Lower lobe of right lung (tissue), 2 donors: ENCODE results near the gene POC1A. TPM values are rescaled to one million over a fixed set of nuclear protein-coding genes. Genes with fewer than 3 reads are reported as not detected.

Experiments
- ATAC-seq, 2 donors: fragments of 200-7000 bp; cut with Tn5 transposase; one replicate each; pipeline ENCODE4 v1.9.1; 2020 to 2022; ENCODE audit warnings: mild to moderate bottlenecking in 2 of 2, moderate library complexity in 2 of 2
- DNase-seq: peaks from one replicate; pipeline ENCODE4 v3.0.0-alpha.2; 2020
- H3K27ac ChIP-seq: fragments of 200-600 bp; one replicate; pipeline ENCODE4 v1.8.0; 2022
- H3K27me3 ChIP-seq: fragments of 200-600 bp; one replicate; pipeline ENCODE4 v1.8.0; 2022; ENCODE audit warnings: low read depth
- H3K36me3 ChIP-seq: fragments of 200-600 bp; one replicate; pipeline ENCODE4 v1.8.0; 2022; ENCODE audit warnings: mild to moderate bottlenecking
- H3K4me1 ChIP-seq: fragments of 200-600 bp; one replicate; pipeline ENCODE4 v1.8.0; 2022
- H3K4me3 ChIP-seq: fragments of 200-600 bp; one replicate; pipeline ENCODE4 v1.8.0; 2022; ENCODE audit warnings: mild to moderate bottlenecking
- H3K9me3 ChIP-seq: fragments of 200-600 bp; one replicate; pipeline ENCODE4 v1.8.0; 2022
- intact Hi-C: fragments of 100-400 bp; cut with DNase I; formaldehyde crosslinking; loops from one replicate; pipeline ENCODE4 v1.11.0; 2022
- total RNA-seq: library from RNA; stranded (reverse); fragmentation: NEBNext Ultra II Directional; extraction: Animal tissue kit (Norgen Biotek cat#: 25700); gene quantifications from one replicate; pipeline ENCODE4 v1.2.1, GENCODE V29; 2021
- TF ChIP-seq, protein P1 (sequence below): fragments of 200-600 bp; IDR thresholded peaks from one replicate; pipeline ENCODE4 v1.8.0; 2022; ENCODE audit warnings: antibody characterized with exemption, mild to moderate bottlenecking
- donor health status: DM: no; HTN: yes; CAD: no; lungs with severe emphysema.

POC1A gene
- total RNA-seq, 1 donor from 2014 or later: 2.7 TPM

DNA sequence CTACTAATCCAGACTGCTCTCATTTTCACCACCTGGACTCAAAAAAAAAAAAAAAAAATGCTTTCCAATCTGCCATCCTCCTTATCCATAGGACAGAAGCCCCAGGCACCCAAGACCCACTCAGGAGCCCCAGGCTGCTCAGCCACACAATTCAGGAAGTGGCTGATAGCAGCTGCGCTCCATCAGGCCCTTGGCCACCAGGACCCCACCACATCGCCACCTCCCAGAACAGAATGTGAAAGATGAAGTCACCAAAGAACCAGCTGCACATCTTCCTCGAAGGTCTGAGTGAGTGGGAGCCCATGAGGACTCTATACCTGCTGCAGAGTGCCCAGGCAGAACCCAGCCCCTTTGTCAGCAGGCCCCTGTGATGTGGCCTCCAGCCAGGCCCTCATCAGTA, 19.5 kb downstream of the POC1A start:
- H3K4me3 ChIP-seq: no peak overlapping the region
- intact Hi-C loops: no loop called here
- ATAC-seq (no peak), DNase-seq (no peak)
- TF ChIP-seq, protein P1, sequence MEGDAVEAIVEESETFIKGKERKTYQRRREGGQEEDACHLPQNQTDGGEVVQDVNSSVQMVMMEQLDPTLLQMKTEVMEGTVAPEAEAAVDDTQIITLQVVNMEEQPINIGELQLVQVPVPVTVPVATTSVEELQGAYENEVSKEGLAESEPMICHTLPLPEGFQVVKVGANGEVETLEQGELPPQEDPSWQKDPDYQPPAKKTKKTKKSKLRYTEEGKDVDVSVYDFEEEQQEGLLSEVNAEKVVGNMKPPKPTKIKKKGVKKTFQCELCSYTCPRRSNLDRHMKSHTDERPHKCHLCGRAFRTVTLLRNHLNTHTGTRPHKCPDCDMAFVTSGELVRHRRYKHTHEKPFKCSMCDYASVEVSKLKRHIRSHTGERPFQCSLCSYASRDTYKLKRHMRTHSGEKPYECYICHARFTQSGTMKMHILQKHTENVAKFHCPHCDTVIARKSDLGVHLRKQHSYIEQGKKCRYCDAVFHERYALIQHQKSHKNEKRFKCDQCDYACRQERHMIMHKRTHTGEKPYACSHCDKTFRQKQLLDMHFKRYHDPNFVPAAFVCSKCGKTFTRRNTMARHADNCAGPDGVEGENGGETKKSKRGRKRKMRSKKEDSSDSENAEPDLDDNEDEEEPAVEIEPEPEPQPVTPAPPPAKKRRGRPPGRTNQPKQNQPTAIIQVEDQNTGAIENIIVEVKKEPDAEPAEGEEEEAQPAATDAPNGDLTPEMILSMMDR: no peak
- no peaks in the 10 kb centered on the region for H3K27me3 ChIP-seq
- H3K9me3 ChIP-seq: no peaks in the 10 kb centered on the region
- H3K4me1 ChIP-seq: peaks cover 21% of the 10 kb centered on the region
- no peaks in the 10 kb centered on the region for H3K36me3 ChIP-seq
- H3K27ac ChIP-seq: no peak overlapping the region

DNA sequence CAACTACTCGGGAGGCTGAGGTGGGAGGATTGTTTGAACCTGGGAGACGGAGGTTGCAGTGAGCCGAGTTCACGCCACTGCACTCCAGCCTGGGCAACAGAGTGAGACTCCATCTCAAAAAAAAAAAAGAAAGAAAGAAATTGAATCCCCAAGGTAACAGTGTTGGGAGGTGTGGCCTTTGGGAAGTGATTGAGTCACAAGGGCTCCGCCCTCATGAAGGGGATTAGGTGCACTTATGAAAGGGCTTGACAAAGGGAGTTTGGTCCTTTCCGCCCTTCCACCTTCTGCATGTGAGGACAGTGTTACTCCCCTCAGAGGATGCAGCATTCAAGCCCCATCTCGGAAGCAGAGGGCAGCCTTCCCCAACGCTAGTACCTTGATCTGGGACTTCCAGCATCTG, 21.3 kb downstream of the POC1A start:
- H3K27ac ChIP-seq: no peak overlapping the region
- ATAC-seq: peak in 1 of 2 donors; percentile 36
- H3K4me3 ChIP-seq: no peak overlapping the region
- no peaks in the 10 kb centered on the region for H3K9me3 ChIP-seq
- H3K36me3 ChIP-seq: no peaks in the 10 kb centered on the region
- TF ChIP-seq, protein P1: no peak
- DNase-seq: no peak
- peaks cover 21% of the 10 kb centered on the region for H3K4me1 ChIP-seq
- no peaks in the 10 kb centered on the region for H3K27me3 ChIP-seq
- intact Hi-C loops: no loop called here

DNA sequence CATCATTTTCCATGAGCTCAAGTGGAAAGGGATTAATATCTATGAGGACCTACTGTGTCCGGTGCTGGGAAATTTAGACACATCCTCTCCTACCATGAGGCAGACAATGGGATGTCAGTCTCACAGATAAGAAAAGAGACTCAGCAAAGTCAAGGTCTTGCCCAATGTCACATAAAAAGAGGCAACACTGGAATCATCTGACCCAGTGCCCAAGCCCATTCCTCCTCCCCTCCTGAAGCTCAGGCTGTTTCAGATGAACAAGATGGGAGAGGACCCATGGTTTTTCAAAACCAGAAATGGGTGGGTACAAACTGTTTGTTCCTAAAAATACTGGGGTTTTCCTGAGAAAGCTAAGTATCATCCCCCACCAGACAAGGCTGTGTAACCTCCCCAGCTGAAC, 22.2 kb downstream of the POC1A start:
- Histone ChIP-seq H3K36me3 (no peaks in the 10 kb centered on the region), H3K4me3 (no peak overlapping the region), H3K27me3 (no peaks in the 10 kb centered on the region), H3K27ac (no peak overlapping the region), H3K4me1 (peaks cover 15% of the 10 kb centered on the region), H3K9me3 (no peaks in the 10 kb centered on the region)
- no peak for ATAC-seq
- intact Hi-C loops: no loop called here
- TF ChIP-seq, protein P1: no peak
- DNase-seq: no peak

DNA sequence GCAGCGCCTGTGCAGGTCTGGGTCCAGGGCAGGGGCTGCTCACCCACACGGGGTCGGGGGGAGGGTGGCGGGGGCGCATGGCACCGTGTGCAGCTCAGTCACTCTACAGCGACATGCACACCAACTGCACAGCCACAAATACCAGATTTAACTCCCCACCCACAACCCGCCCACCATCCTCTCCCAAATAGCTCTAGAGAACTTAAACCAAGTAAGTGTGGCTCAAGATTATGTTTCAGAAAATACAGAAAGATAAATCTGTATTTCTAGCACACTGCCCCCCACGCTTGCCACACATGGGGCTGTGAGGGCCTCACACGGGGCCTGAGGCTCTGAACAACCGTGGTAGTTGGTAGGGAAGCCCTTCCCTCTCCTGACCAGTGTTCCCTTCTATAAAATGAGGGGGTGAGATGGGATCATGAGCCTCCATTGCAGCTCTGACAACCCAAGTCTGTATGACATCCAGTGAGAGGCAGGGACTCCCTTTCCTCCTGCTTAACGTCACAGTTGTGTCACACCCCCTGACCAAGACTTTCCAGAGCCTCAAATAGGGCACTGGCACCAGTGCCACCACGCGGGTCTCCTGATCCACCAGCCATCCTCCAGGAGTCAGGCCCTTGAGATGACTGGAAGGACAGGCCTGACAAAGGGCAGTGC, 23.1 kb downstream of the POC1A start:
- Histone ChIP-seq H3K27me3 (no peaks in the 10 kb centered on the region), H3K9me3 (no peaks in the 10 kb centered on the region), H3K27ac (no peak overlapping the region), H3K36me3 (no peaks in the 10 kb centered on the region), H3K4me3 (no peak overlapping the region), H3K4me1 (peaks cover 8% of the 10 kb centered on the region)
- no peak for ATAC-seq
- intact Hi-C loops: no loop called here
- TF ChIP-seq, protein P1: no peak
- DNase-seq: no peak

DNA sequence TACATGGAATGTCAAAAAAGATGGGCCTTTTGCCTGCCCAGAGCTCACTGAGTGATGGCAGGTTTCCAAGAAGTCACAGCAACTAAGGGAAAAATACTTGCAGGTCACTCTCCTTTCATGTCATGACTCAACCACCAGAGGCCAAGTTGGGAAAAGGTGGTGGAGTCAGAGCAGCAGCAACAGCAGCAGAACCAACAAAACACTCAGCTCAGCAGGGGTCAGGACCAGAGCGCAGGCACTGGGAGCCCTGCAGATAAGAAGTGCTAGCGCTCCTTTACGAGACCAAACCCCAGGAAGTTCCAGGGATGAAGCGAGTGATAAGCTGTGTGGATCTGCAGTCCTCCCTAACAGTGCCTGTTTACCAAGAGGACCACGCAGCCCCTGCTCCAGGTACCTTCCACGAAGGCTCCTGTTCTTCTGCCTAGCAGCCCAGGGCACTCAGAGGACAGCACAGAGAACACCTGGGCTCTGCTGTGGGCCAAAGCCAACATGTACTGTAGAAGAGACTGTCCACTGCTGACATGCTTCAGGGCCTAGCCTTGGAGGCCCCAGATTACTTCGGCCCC, 26.0 kb downstream of the POC1A start:
- Histone ChIP-seq H3K27ac (no peak overlapping the region), H3K4me1 (peaks cover 4% of the 10 kb centered on the region), H3K36me3 (no peaks in the 10 kb centered on the region), H3K27me3 (no peaks in the 10 kb centered on the region), H3K9me3 (no peaks in the 10 kb centered on the region), H3K4me3 (no peak overlapping the region)
- DNase-seq (peak; percentile 24), ATAC-seq (no peak)
- TF ChIP-seq, protein P1: no peak
- intact Hi-C loops: loop anchor here (10.0 kb wide), 1 partner anchor 113 kb away; no protein-coding TSS in a partner anchor
